ENCODE measurements around the gene ARID1B. TPM values are rescaled to one million over a fixed set of nuclear protein-coding genes. Genes with fewer than 3 reads are reported as not detected.

ARID1B gene
- total RNA-seq, 1 donor from 2014 or later: 155 TPM

- no peak for DNase-seq (ENCODE audit: low spot score in 2 of 2, unreplicated experiment in 2 of 2)
- Mint-ChIP-seq H3K27ac (no peak overlapping the region), H3K4me1 (peaks cover 27% of the 10 kb centered on the region), H3K36me3 (peaks cover 12% of the 10 kb centered on the region), H3K4me3 (no peak overlapping the region), H3K27me3 (ENCODE audit: low read depth) (no peaks in the 10 kb centered on the region), H3K9me3 (no peaks in the 10 kb centered on the region)
- no peak for TF ChIP-seq CTCF (IDR thresholded peaks at IDR 0.05; ENCODE audit: unreplicated experiment)
Measured at GRCh38 chr6:157086632-157087031, 309.5 kb downstream of the ARID1B start.

- no peak overlapping the region for H3K4me3 Mint-ChIP-seq
- no peaks in the 10 kb centered on the region for H3K27me3 Mint-ChIP-seq (ENCODE audit: low read depth)
- TF ChIP-seq CTCF (IDR thresholded peaks at IDR 0.05; ENCODE audit: unreplicated experiment): no peak
- no peaks in the 10 kb centered on the region for H3K9me3 Mint-ChIP-seq
- no peak for DNase-seq (ENCODE audit: low spot score in 2 of 2, unreplicated experiment in 2 of 2)
- H3K27ac Mint-ChIP-seq: peak overlapping the region; percentile 26
- peaks cover 12% of the 10 kb centered on the region for H3K36me3 Mint-ChIP-seq
- peaks cover 23% of the 10 kb centered on the region for H3K4me1 Mint-ChIP-seq
Measured at GRCh38 chr6:157087974-157088373, 310.8 kb downstream of the ARID1B start.

GRCh38 chr6:157088841-157089240 is 311.7 kb downstream of the ARID1B start:
- Mint-ChIP-seq H3K4me3 (no peak overlapping the region), H3K9me3 (no peaks in the 10 kb centered on the region), H3K4me1 (peaks cover 23% of the 10 kb centered on the region), H3K36me3 (peaks cover 18% of the 10 kb centered on the region), H3K27ac (peak overlapping the region; percentile 64), H3K27me3 (ENCODE audit: low read depth) (no peaks in the 10 kb centered on the region)
- DNase-seq (ENCODE audit: low spot score in 2 of 2, unreplicated experiment in 2 of 2): no peak
- no peak for TF ChIP-seq CTCF (IDR thresholded peaks at IDR 0.05; ENCODE audit: unreplicated experiment)

GRCh38 chr6:157089258-157089657 is 312.1 kb downstream of the ARID1B start:
- Mint-ChIP-seq H3K9me3 (no peaks in the 10 kb centered on the region), H3K4me3 (no peak overlapping the region), H3K36me3 (peaks cover 19% of the 10 kb centered on the region), H3K4me1 (peaks cover 23% of the 10 kb centered on the region), H3K27me3 (ENCODE audit: low read depth) (no peaks in the 10 kb centered on the region), H3K27ac (peak overlapping the region; percentile 64)
- no peak for DNase-seq (ENCODE audit: low spot score in 2 of 2, unreplicated experiment in 2 of 2)
- TF ChIP-seq CTCF (IDR thresholded peaks at IDR 0.05; ENCODE audit: unreplicated experiment): no peak

GRCh38 chr6:157089851-157090250 is 312.7 kb downstream of the ARID1B start:
- H3K4me1 Mint-ChIP-seq: peaks cover 23% of the 10 kb centered on the region

More at GRCh38 chr6:157089851-157090250, 312.7 kb downstream of the ARID1B start:
- Mint-ChIP-seq H3K27me3 (ENCODE audit: low read depth) (no peaks in the 10 kb centered on the region), H3K27ac (peak overlapping the region; percentile 64), H3K36me3 (peaks cover 23% of the 10 kb centered on the region), H3K9me3 (no peaks in the 10 kb centered on the region), H3K4me3 (no peak overlapping the region)
- no peak for TF ChIP-seq CTCF (IDR thresholded peaks at IDR 0.05; ENCODE audit: unreplicated experiment)
- DNase-seq (ENCODE audit: low spot score in 2 of 2, unreplicated experiment in 2 of 2): no peak
